ENCODE data around the gene MIPOL1. TPM values are rescaled to one million over a fixed set of nuclear protein-coding genes. Genes with fewer than 3 reads are reported as not detected.

Gene MIPOL1
- total and polyA plus RNA-seq, 4 donors: 0.51 to 6.6 (median 1.9) TPM

- no peaks in the 10 kb centered on the region for H3K36me3 ChIP-seq (ENCODE audit: control insufficient read depth in 4 of 4, insufficient read depth in 3 of 4, low read depth in 1 of 4, low read length in 3 of 4)
- no peak overlapping the region for H3K4me3 ChIP-seq (ENCODE audit: low read depth in 1 of 3, low read length in 3 of 3)
- TF ChIP-seq JUND (IDR thresholded peaks at IDR 0.05) (no peak), YY1 (IDR thresholded peaks at IDR 0.05) (no peak), ZBTB33 (IDR thresholded peaks at IDR 0.05) (no peak), GABPA (IDR thresholded peaks at IDR 0.05 in 1 of 2, conservative IDR thresholded peaks at IDR 0.05 in 1 of 2) (no peak), RAD21 (IDR thresholded peaks at IDR 0.05) (no peak), SP1 (IDR thresholded peaks at IDR 0.05) (no peak), FOXA1 (IDR thresholded peaks at IDR 0.05) (no peak)
- TF ChIP-seq, protein P1, sequence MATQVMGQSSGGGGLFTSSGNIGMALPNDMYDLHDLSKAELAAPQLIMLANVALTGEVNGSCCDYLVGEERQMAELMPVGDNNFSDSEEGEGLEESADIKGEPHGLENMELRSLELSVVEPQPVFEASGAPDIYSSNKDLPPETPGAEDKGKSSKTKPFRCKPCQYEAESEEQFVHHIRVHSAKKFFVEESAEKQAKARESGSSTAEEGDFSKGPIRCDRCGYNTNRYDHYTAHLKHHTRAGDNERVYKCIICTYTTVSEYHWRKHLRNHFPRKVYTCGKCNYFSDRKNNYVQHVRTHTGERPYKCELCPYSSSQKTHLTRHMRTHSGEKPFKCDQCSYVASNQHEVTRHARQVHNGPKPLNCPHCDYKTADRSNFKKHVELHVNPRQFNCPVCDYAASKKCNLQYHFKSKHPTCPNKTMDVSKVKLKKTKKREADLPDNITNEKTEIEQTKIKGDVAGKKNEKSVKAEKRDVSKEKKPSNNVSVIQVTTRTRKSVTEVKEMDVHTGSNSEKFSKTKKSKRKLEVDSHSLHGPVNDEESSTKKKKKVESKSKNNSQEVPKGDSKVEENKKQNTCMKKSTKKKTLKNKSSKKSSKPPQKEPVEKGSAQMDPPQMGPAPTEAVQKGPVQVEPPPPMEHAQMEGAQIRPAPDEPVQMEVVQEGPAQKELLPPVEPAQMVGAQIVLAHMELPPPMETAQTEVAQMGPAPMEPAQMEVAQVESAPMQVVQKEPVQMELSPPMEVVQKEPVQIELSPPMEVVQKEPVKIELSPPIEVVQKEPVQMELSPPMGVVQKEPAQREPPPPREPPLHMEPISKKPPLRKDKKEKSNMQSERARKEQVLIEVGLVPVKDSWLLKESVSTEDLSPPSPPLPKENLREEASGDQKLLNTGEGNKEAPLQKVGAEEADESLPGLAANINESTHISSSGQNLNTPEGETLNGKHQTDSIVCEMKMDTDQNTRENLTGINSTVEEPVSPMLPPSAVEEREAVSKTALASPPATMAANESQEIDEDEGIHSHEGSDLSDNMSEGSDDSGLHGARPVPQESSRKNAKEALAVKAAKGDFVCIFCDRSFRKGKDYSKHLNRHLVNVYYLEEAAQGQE (IDR thresholded peaks at IDR 0.05): no peak
- H3K9me3 ChIP-seq (ENCODE audit: control insufficient read depth in 4 of 4, low read length in 3 of 4): peaks cover 0 to 5% (median 0%) of the 10 kb centered on the region in 4 donors
- H3K4me1 ChIP-seq (ENCODE audit: control insufficient read depth in 4 of 4, insufficient read depth in 4 of 4, low read length in 3 of 4): peaks cover 0 to 22% (median 5%) of the 10 kb centered on the region in 4 donors
- WGBS: 59% methylated on average over 5 of the region's 5 CpGs
- H3K9ac ChIP-seq (ENCODE audit: low read depth in 1 of 2, low read length in 2 of 2): no peak overlapping the region
- H3K27me3 ChIP-seq (ENCODE audit: control insufficient read depth in 4 of 4, insufficient read depth in 4 of 4, low read length in 3 of 4): no peaks in the 10 kb centered on the region
- DNase-seq (ENCODE audit: low spot score): no peak
- H3K27ac ChIP-seq (ENCODE audit: low read depth in 1 of 2, low read length in 2 of 2): no peak overlapping the region
Observed at GRCh38 chr14:37550511-37550910, 352.8 kb downstream of the MIPOL1 start.

GRCh38 chr14:37551119-37551518 lies 353.4 kb downstream of the MIPOL1 start:
- Histone ChIP-seq H3K27me3 (ENCODE audit: control insufficient read depth in 4 of 4, insufficient read depth in 4 of 4, low read length in 3 of 4) (no peaks in the 10 kb centered on the region), H3K9me3 (ENCODE audit: control insufficient read depth in 4 of 4, low read length in 3 of 4) (peaks cover 0 to 5% (median 0%) of the 10 kb centered on the region in 4 donors), H3K27ac (ENCODE audit: low read depth in 1 of 2, low read length in 2 of 2) (no peak overlapping the region), H3K36me3 (ENCODE audit: control insufficient read depth in 4 of 4, insufficient read depth in 3 of 4, low read depth in 1 of 4, low read length in 3 of 4) (no peaks in the 10 kb centered on the region), H3K4me3 (ENCODE audit: low read depth in 1 of 3, low read length in 3 of 3) (no peak overlapping the region), H3K4me1 (ENCODE audit: control insufficient read depth in 4 of 4, insufficient read depth in 4 of 4, low read length in 3 of 4) (peaks cover 0 to 16% (median 3%) of the 10 kb centered on the region in 4 donors), H3K9ac (ENCODE audit: low read depth in 1 of 2, low read length in 2 of 2) (no peak overlapping the region)
- no peak for TF ChIP-seq HNF4G (IDR thresholded peaks at IDR 0.05)
- 95% methylated on average over 1 of the region's 1 CpG for WGBS
- DNase-seq (ENCODE audit: low spot score): no peak

GRCh38 chr14:37553935-37554550 lies 356.3 kb downstream of the MIPOL1 start:
- peaks cover 0 to 5% (median 3%) of the 10 kb centered on the region in 4 donors for H3K4me1 ChIP-seq (ENCODE audit: control insufficient read depth in 4 of 4, insufficient read depth in 4 of 4, low read length in 3 of 4)
- 96% methylated on average over 1 of the region's 1 CpG for WGBS

More at GRCh38 chr14:37553935-37554550, 356.3 kb downstream of the MIPOL1 start:
- Histone ChIP-seq H3K27ac (ENCODE audit: low read depth in 1 of 2, low read length in 2 of 2) (peak overlapping the region in 1 of 2 donors; percentile 25), H3K9me3 (ENCODE audit: control insufficient read depth in 4 of 4, low read length in 3 of 4) (peaks cover 0 to 5% (median 0%) of the 10 kb centered on the region in 4 donors), H3K36me3 (ENCODE audit: control insufficient read depth in 4 of 4, insufficient read depth in 3 of 4, low read depth in 1 of 4, low read length in 3 of 4) (no peaks in the 10 kb centered on the region), H3K4me3 (ENCODE audit: low read depth in 1 of 3, low read length in 3 of 3) (no peak overlapping the region), H3K27me3 (ENCODE audit: control insufficient read depth in 4 of 4, insufficient read depth in 4 of 4, low read length in 3 of 4) (no peaks in the 10 kb centered on the region), H3K9ac (ENCODE audit: low read depth in 1 of 2, low read length in 2 of 2) (no peak overlapping the region)
- no peak for DNase-seq (ENCODE audit: low spot score)
- TF ChIP-seq SP1 (IDR thresholded peaks at IDR 0.05) (peak; percentile 65), RXRA (IDR thresholded peaks at IDR 0.05) (no peak), HNF4A (conservative IDR thresholded peaks at IDR 0.05) (peak; percentile 77 to 82), YY1 (IDR thresholded peaks at IDR 0.05) (no peak), TAF1 (conservative IDR thresholded peaks at IDR 0.05) (no peak), HNF4G (IDR thresholded peaks at IDR 0.05) (peak; percentile 25), NR2F2 (IDR thresholded peaks at IDR 0.05) (no peak)
- TF ChIP-seq, protein P1 (IDR thresholded peaks at IDR 0.05): peak; percentile 10
- TF ChIP-seq, protein P2, sequence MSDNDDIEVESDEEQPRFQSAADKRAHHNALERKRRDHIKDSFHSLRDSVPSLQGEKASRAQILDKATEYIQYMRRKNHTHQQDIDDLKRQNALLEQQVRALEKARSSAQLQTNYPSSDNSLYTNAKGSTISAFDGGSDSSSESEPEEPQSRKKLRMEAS (IDR thresholded peaks at IDR 0.05): no peak
- TF ChIP-seq, protein P3, sequence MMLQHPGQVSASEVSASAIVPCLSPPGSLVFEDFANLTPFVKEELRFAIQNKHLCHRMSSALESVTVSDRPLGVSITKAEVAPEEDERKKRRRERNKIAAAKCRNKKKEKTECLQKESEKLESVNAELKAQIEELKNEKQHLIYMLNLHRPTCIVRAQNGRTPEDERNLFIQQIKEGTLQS (IDR thresholded peaks at IDR 0.05): no peak
